ENCODE measurements around the gene CDH22. TPM values are rescaled to one million over a fixed set of nuclear protein-coding genes. Genes with fewer than 3 reads are reported as not detected.

The CDH22 gene
- total and polyA plus RNA-seq, 4 donors: 0.03 to 0.25 (median 0.09) TPM

- DNase-seq (no peak), ATAC-seq (ENCODE audit: insufficient read depth, low FRiP score) (no peak)
- 67 to 89% methylated on average over 5 of the region's 5 CpGs for WGBS, 2 donors
Observed at GRCh38 chr20:46154305-46154704, 154.0 kb downstream of the CDH22 start.

GRCh38 chr20:46152824-46153586, 155.3 kb downstream of the CDH22 start:
- 52 to 68% methylated on average over 33 of the region's 33 CpGs for WGBS, 2 donors
- H3K27me3 ChIP-seq (ENCODE audit: control insufficient read depth in 3 of 3, insufficient read depth in 3 of 3, low read length in 2 of 3): peaks cover 0 to 8% (median 2%) of the 10 kb centered on the region in 3 donors

More at GRCh38 chr20:46154305-46154704, 154.0 kb downstream of the CDH22 start:
- Histone ChIP-seq H3K9ac (ENCODE audit: insufficient read depth in 1 of 2, low read length in 2 of 2) (no peak overlapping the region), H3K4me3 (no peak overlapping the region), H3K4me1 (ENCODE audit: control insufficient read depth in 5 of 5, insufficient read depth in 5 of 5, low read length in 5 of 5) (no peaks in the 10 kb centered on the region), H3K27me3 (ENCODE audit: control insufficient read depth in 3 of 3, insufficient read depth in 3 of 3, low read length in 2 of 3) (peaks cover 0 to 8% (median 2%) of the 10 kb centered on the region in 3 donors), H3K9me3 (ENCODE audit: control insufficient read depth in 4 of 4, insufficient read depth in 3 of 4, low read length in 3 of 4) (no peaks in the 10 kb centered on the region), H3K36me3 (ENCODE audit: control insufficient read depth in 4 of 4, insufficient read depth in 4 of 4, low read length in 4 of 4) (no peaks in the 10 kb centered on the region), H3K27ac (ENCODE audit: low read depth in 1 of 2, low read length in 1 of 2) (no peak overlapping the region)
- TF ChIP-seq CTCF (IDR thresholded peaks at IDR 0.05; ENCODE audit: control extremely low read depth, extremely low read depth): no peak

GRCh38 chr20:46151936-46152335, 156.4 kb downstream of the CDH22 start:
- Histone ChIP-seq H3K9ac (ENCODE audit: insufficient read depth in 1 of 2, low read length in 2 of 2) (no peak overlapping the region), H3K27ac (ENCODE audit: low read depth in 1 of 2, low read length in 1 of 2) (no peak overlapping the region), H3K4me1 (ENCODE audit: control insufficient read depth in 5 of 5, insufficient read depth in 5 of 5, low read length in 5 of 5) (no peaks in the 10 kb centered on the region), H3K4me3 (no peak overlapping the region), H3K36me3 (ENCODE audit: control insufficient read depth in 4 of 4, insufficient read depth in 4 of 4, low read length in 4 of 4) (no peaks in the 10 kb centered on the region), H3K9me3 (ENCODE audit: control insufficient read depth in 4 of 4, insufficient read depth in 3 of 4, low read length in 3 of 4) (no peaks in the 10 kb centered on the region), H3K27me3 (ENCODE audit: control insufficient read depth in 3 of 3, insufficient read depth in 3 of 3, low read length in 2 of 3) (peaks cover 0 to 8% (median 2%) of the 10 kb centered on the region in 3 donors)
- 73 to 81% methylated on average over 7 of the region's 7 CpGs for WGBS, 2 donors
- ATAC-seq (ENCODE audit: insufficient read depth, low FRiP score) (no peak), DNase-seq (no peak)
- no peak for TF ChIP-seq CTCF (IDR thresholded peaks at IDR 0.05; ENCODE audit: control extremely low read depth, extremely low read depth)

More at GRCh38 chr20:46152824-46153586, 155.3 kb downstream of the CDH22 start:
- no peaks in the 10 kb centered on the region for H3K4me1 ChIP-seq (ENCODE audit: control insufficient read depth in 5 of 5, insufficient read depth in 5 of 5, low read length in 5 of 5)
- no peak for DNase-seq
- H3K27ac ChIP-seq (ENCODE audit: low read depth in 1 of 2, low read length in 1 of 2): no peak overlapping the region
- no peak for TF ChIP-seq CTCF (IDR thresholded peaks at IDR 0.05; ENCODE audit: control extremely low read depth, extremely low read depth)
- no peaks in the 10 kb centered on the region for H3K9me3 ChIP-seq (ENCODE audit: control insufficient read depth in 4 of 4, insufficient read depth in 3 of 4, low read length in 3 of 4)
- H3K36me3 ChIP-seq (ENCODE audit: control insufficient read depth in 4 of 4, insufficient read depth in 4 of 4, low read length in 4 of 4): no peaks in the 10 kb centered on the region
- H3K9ac ChIP-seq (ENCODE audit: insufficient read depth in 1 of 2, low read length in 2 of 2): no peak overlapping the region
- no peak overlapping the region for H3K4me3 ChIP-seq
- ATAC-seq (ENCODE audit: insufficient read depth, low FRiP score): no peak

Measured in lung (tissue), 12 donors.